LNCAP (cell line): ENCODE measurements around the gene CCT6B.

Experiments used
- CTCF ChIP-seq: fragments of 450-650 bp; IDR thresholded peaks from 2 replicates; pipeline ENCODE4 v1.5.1; 2017; ENCODE audit warnings: mild to moderate bottlenecking

CCT6B gene

GRCh38 chr17:34989473-34989872, 28.2 kb upstream of the CCT6B start:
- TF ChIP-seq CTCF = no peak

GRCh38 chr17:34988644-34989043, 27.4 kb upstream of the CCT6B start:
- no peak for TF ChIP-seq CTCF

- TF ChIP-seq CTCF = no peak
Measured at GRCh38 chr17:34987232-34987631, 26.0 kb upstream of the CCT6B start.

GRCh38 chr17:34981538-34982241, 20.4 kb upstream of the CCT6B start:
- no peak for TF ChIP-seq CTCF

- peak; percentile 16; the same call in 1 of the 2 replicates for TF ChIP-seq CTCF
Measured at GRCh38 chr17:34980681-34981537, 19.6 kb upstream of the CCT6B start.

GRCh38 chr17:34980353-34980680, 19.1 kb upstream of the CCT6B start, which contains the start of gene LIG3:
LIG3 (plus strand) TSS chr17:34980512; CDS start chr17:34983006, 2,494 bp downstream.
- no peak for TF ChIP-seq CTCF

GRCh38 chr17:34979650-34980352, 18.5 kb upstream of the CCT6B start:
- no peak for TF ChIP-seq CTCF
